Breast epithelium (tissue), 3 donors: ENCODE results near the gene ZSWIM3.

Experiments
- POLR2A ChIP-seq: fragments of 450-650 bp; IDR thresholded peaks from one replicate; pipeline ENCODE4 v1.6.1; 2016; ENCODE audit warnings: antibody characterized with exemption, mild to moderate bottlenecking, moderate library complexity
- POLR2AphosphoS5 ChIP-seq, 3 donors: sonication (generic); formaldehyde crosslinking; IDR thresholded peaks; one replicate each; pipeline ENCODE4 v1.6.1; 2017; ENCODE audit warnings: antibody characterized with exemption in 3 of 3
- TF ChIP-seq, protein P1 (sequence below), 3 donors: fragments of 450-650 bp; IDR thresholded peaks; one replicate each; pipeline ENCODE4 v1.5.1; 2016 to 2017; ENCODE audit warnings: antibody characterized with exemption in 3 of 3, mild to moderate bottlenecking in 3 of 3, moderate library complexity in 3 of 3

- TF ChIP-seq, protein P1, sequence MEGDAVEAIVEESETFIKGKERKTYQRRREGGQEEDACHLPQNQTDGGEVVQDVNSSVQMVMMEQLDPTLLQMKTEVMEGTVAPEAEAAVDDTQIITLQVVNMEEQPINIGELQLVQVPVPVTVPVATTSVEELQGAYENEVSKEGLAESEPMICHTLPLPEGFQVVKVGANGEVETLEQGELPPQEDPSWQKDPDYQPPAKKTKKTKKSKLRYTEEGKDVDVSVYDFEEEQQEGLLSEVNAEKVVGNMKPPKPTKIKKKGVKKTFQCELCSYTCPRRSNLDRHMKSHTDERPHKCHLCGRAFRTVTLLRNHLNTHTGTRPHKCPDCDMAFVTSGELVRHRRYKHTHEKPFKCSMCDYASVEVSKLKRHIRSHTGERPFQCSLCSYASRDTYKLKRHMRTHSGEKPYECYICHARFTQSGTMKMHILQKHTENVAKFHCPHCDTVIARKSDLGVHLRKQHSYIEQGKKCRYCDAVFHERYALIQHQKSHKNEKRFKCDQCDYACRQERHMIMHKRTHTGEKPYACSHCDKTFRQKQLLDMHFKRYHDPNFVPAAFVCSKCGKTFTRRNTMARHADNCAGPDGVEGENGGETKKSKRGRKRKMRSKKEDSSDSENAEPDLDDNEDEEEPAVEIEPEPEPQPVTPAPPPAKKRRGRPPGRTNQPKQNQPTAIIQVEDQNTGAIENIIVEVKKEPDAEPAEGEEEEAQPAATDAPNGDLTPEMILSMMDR (IDR thresholded peaks at IDR 0.05): no peak
- TF ChIP-seq POLR2AphosphoS5 (IDR thresholded peaks at IDR 0.05): no peak
- no peak for TF ChIP-seq POLR2A
Observed at GRCh38 chr20:45851501-45851900, 5.9 kb upstream of the ZSWIM3 start.
